Measurements from ENCODE around the gene MORC3.

- TF ChIP-seq CTCF (IDR thresholded peaks at IDR 0.05) (no peak), POLR2A (IDR thresholded peaks at IDR 0.05) (no peak), POLR2AphosphoS5 (IDR thresholded peaks at IDR 0.05) (no peak), EP300 (IDR thresholded peaks at IDR 0.05) (no peak)
Observed at GRCh38 chr21:36377391-36377842, 57.4 kb downstream of the MORC3 start.

All from sigmoid colon (tissue), 4 donors.